ENCODE results near the gene ADAMTS7.

DNA sequence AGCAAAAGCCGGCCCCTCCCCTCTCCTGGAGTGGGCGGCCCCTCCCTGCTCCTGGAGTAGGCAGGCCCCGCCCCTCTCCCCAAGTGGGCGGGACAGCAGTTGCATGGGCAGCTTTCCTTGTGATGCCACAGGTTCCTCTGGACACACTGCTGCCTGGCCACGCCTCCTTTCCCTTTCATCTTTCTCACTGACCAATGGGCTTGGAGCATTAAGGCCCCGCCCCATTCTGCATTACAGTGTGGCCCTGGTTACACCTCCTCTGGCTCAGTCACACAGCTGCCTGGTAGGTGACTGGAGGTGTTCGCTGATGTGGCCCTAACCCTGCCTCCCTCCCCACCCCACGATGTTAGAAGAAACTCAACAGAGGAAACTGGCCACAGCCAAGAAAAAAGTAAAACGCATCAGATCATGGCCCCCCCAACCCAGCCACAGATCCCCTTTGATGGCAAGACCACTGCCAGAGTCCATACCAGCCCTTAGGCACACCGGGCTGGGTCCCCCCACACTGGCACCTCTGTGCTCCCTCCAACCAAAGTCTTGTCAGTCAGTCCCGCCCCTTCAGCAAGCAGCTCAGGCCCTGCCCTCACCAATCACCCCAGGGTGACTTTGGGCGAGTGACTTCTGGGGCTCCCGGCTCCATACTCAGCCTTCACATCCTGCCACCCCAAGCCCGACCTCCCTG is 84.3 kb downstream of the ADAMTS7 start:
- TF ChIP-seq CTCF (IDR thresholded peaks at IDR 0.05; ENCODE audit: poor library complexity, severe bottlenecking) (no peak), TAF1 (IDR thresholded peaks at IDR 0.05; ENCODE audit: low read depth) (no peak), POLR2AphosphoS5 (IDR thresholded peaks at IDR 0.05) (no peak), EP300 (conservative IDR thresholded peaks at IDR 0.05; ENCODE audit: poor library complexity, severe bottlenecking) (no peak), RAD21 (conservative IDR thresholded peaks at IDR 0.05) (no peak), EZH2 (IDR thresholded peaks at IDR 0.05; ENCODE audit: borderline replicate concordance, insufficient read depth, low read length, poor library complexity, severe bottlenecking) (no peak), REST (IDR thresholded peaks at IDR 0.05; ENCODE audit: borderline replicate concordance) (no peak), SMC3 (conservative IDR thresholded peaks at IDR 0.05; ENCODE audit: poor library complexity) (no peak)

Data from neural cell (in vitro differentiated cells).